Measurements from ENCODE around the gene MBD3. TPM values are rescaled to one million over a fixed set of nuclear protein-coding genes. Genes with fewer than 3 reads are reported as not detected.

MBD3 gene
- total and polyA plus RNA-seq, 8 donors = 39.8 to 154 (median 57.4) TPM

GRCh38 chr19:1555487-1556389 is 36.9 kb downstream of the MBD3 start:
- Histone ChIP-seq H3K27ac (no peak overlapping the region), H3K4me3 (no peak overlapping the region), H3K9me3 (no peaks in the 10 kb centered on the region), H3K27me3 (no peaks in the 10 kb centered on the region), H3K36me3 (peaks cover 4 to 28% (median 22%) of the 10 kb centered on the region in 4 donors), H3K4me1 (no peaks in the 10 kb centered on the region)
- WGBS, 5 donors = 95 to 96% (median 95%) methylated on average over 37 to 121 of the region's 121 CpGs
- intact Hi-C loops (cut with DNase I; ENCODE audit: low total_unique reads) = loop anchor here (10.0 kb wide), 1 partner anchor 269 kb away; no protein-coding TSS in a partner anchor
- DNase-seq = no peak
- TF ChIP-seq POLR2AphosphoS5 (IDR thresholded peaks at IDR 0.05) (no peak), CTCF (IDR thresholded peaks at IDR 0.05) (no peak)

GRCh38 chr19:1554968-1555367 is 37.7 kb downstream of the MBD3 start:
- Histone ChIP-seq H3K27ac (no peak overlapping the region), H3K4me1 (no peaks in the 10 kb centered on the region), H3K9me3 (no peaks in the 10 kb centered on the region), H3K36me3 (peaks cover 4 to 25% (median 22%) of the 10 kb centered on the region in 4 donors), H3K27me3 (no peaks in the 10 kb centered on the region), H3K4me3 (no peak overlapping the region)
- intact Hi-C loops (cut with DNase I; ENCODE audit: low total_unique reads) = loop anchor here (10.0 kb wide), 1 partner anchor 270 kb away; no protein-coding TSS in a partner anchor
- no peak for DNase-seq
- TF ChIP-seq POLR2AphosphoS5 (IDR thresholded peaks at IDR 0.05) (no peak), EP300 (IDR thresholded peaks at IDR 0.05) (no peak), POLR2A (IDR thresholded peaks at IDR 0.05) (no peak), CTCF (IDR thresholded peaks at IDR 0.05) (no peak)
- WGBS, 5 donors = 86 to 91% (median 89%) methylated on average over 24 of the region's 24 CpGs

- intact Hi-C loops (cut with DNase I; ENCODE audit: low total_unique reads) = loop anchor here (10.0 kb wide), 1 partner anchor 271 kb away; no protein-coding TSS in a partner anchor
Measured at GRCh38 chr19:1553415-1553814, 39.2 kb downstream of the MBD3 start.

More at GRCh38 chr19:1553415-1553814, 39.2 kb downstream of the MBD3 start:
- H3K4me3 ChIP-seq = no peak overlapping the region
- peaks cover 4 to 25% (median 20%) of the 10 kb centered on the region in 4 donors for H3K36me3 ChIP-seq
- no peak for DNase-seq
- TF ChIP-seq EP300 (IDR thresholded peaks at IDR 0.05) (no peak), POLR2AphosphoS5 (IDR thresholded peaks at IDR 0.05) (no peak), CTCF (IDR thresholded peaks at IDR 0.05) (no peak), POLR2A (IDR thresholded peaks at IDR 0.05) (no peak)
- no peaks in the 10 kb centered on the region for H3K9me3 ChIP-seq
- no peaks in the 10 kb centered on the region for H3K27me3 ChIP-seq
- no peak overlapping the region for H3K27ac ChIP-seq
- H3K4me1 ChIP-seq = no peaks in the 10 kb centered on the region
- 76 to 85% (median 83%) methylated on average over 10 of the region's 10 CpGs for WGBS, 5 donors
